Endothelial cell of umbilical vein (primary cell): Measurements from ENCODE around the gene ZIC5. TPM values are rescaled to one million over a fixed set of nuclear protein-coding genes. Genes with fewer than 3 reads are reported as not detected.

Source experiments
- BruUV-seq: library from RNA; stranded (reverse); fragments of 400-500 nt; replicated peaks from 2 replicates; lab custom pipeline; 2021; lab: Mats Ljungman, UMichigan
- CTCF ChIA-PET: fragments of 300-600, 350-600 bp; sonication (Branson Sonifier 250); formaldehyde crosslinking; loops from one replicate; lab custom pipeline; 2021; ENCODE audit warnings: antibody characterized with exemption, inconsistent platforms; lab: Charles Lee
- POLR2A ChIA-PET: fragments of 300-600, 350-600 bp; sonication (Branson Sonifier 250); formaldehyde crosslinking; loops from one replicate; lab custom pipeline; 2021; ENCODE audit warnings: antibody characterized with exemption, inconsistent platforms; lab: Charles Lee
- DNase-seq: peaks from one replicate; pipeline ENCODE4 v3.0.0-alpha.2; 2011; ENCODE audit warnings: low read depth, low spot score
- FAIRE-seq: peaks from 2 replicates; lab custom pipeline; 2011; peaks lifted over from hg19 to GRCh38; lab: Jason Lieb, UNC
- H2AFZ ChIP-seq: 2 replicates; pipeline ENCODE4 v1.6.0; 2012; ENCODE audit warnings: low read depth, low read length, control low read depth, inconsistent platforms
- H3K27ac ChIP-seq: 2 replicates; pipeline ENCODE4 v1.5.1; 2011; ENCODE audit warnings: low read depth, mild to moderate bottlenecking, control low read depth, low read length, moderate library complexity; ENCODE audit not compliant: insufficient read depth
- H3K27me3 ChIP-seq, 2 experiments: 2 replicates each; pipeline versions ENCODE4 v1.6.0 to v1.6.1; 2011; ENCODE audit warnings: low read length in 2 of 2, mixed read lengths in 1 of 2; ENCODE audit not compliant: control insufficient read depth in 2 of 2, insufficient read depth in 2 of 2
- H3K36me3 ChIP-seq, 2 experiments: 2 replicates in 1 of 2; 3 replicates in 1 of 2; pipeline ENCODE4 v1.5.1; 2011; ENCODE audit warnings: low read length in 2 of 2, mild to moderate bottlenecking in 1 of 2, moderate library complexity in 1 of 2; ENCODE audit not compliant: control insufficient read depth in 2 of 2, insufficient read depth in 2 of 2; ENCODE audit errors: extremely low read depth in 1 of 2
- H3K4me1 ChIP-seq: 3 replicates; pipeline ENCODE4 v1.5.1; 2011; ENCODE audit warnings: mild to moderate bottlenecking, low read length; ENCODE audit not compliant: control insufficient read depth, insufficient read depth; ENCODE audit errors: extremely low read depth
- H3K4me2 ChIP-seq: 2 replicates; pipeline ENCODE4 v1.6.1; 2011; ENCODE audit warnings: low read length, control low read depth, mixed read lengths; ENCODE audit not compliant: insufficient read depth
- H3K4me3 ChIP-seq, 3 experiments: fragments of 200-600 bp in 1 of 3; sonication (generic), shearing (Covaris generic) in 1 of 3; replicated peaks in 1 of 3; 2 replicates each; pipeline ENCODE4 v1.5.1; 2011 to 2016; ENCODE audit warnings: control low read depth in 3 of 3, low read length in 3 of 3, mild to moderate bottlenecking in 2 of 3, inconsistent platforms in 1 of 3, low read depth in 1 of 3, moderate library complexity in 1 of 3; ENCODE audit not compliant: insufficient read depth in 1 of 3
- H3K79me2 ChIP-seq: 2 replicates; pipeline ENCODE4 v1.6.0; 2012; ENCODE audit warnings: low read length, inconsistent platforms; ENCODE audit not compliant: control insufficient read depth, insufficient read depth
- H3K9ac ChIP-seq: replicated peaks from 2 replicates; pipeline ENCODE3; 2011; ENCODE audit warnings: low read length, control low read depth; ENCODE audit not compliant: insufficient read depth; ENCODE audit errors: extremely low read depth
- H3K9me1 ChIP-seq: replicated peaks from 3 replicates; pipeline ENCODE4 v1.6.0; 2011; ENCODE audit warnings: mild to moderate bottlenecking, low read length; ENCODE audit not compliant: control insufficient read depth, insufficient read depth; ENCODE audit errors: extremely low read depth
- H3K9me3 ChIP-seq: replicated peaks from 2 replicates; pipeline ENCODE4 v1.5.1; 2012; ENCODE audit warnings: low read length, inconsistent platforms; ENCODE audit not compliant: control insufficient read depth, insufficient read depth
- H4K20me1 ChIP-seq: replicated peaks from 2 replicates; pipeline ENCODE3; 2011; ENCODE audit warnings: mild to moderate bottlenecking, low read length; ENCODE audit not compliant: control insufficient read depth, insufficient read depth; ENCODE audit errors: extremely low read depth
- CTCF ChIP-seq, 2 donors: IDR thresholded peaks; 1 replicate in 1 of 2; 2 replicates in 1 of 2; pipeline ENCODE4 v1.5.1; 2011; ENCODE audit warnings: low read length in 2 of 2, mild to moderate bottlenecking in 2 of 2, moderate library complexity in 2 of 2, control low read depth in 1 of 2, inconsistent platforms in 1 of 2, low read depth in 1 of 2; ENCODE audit not compliant: insufficient read depth in 1 of 2; ENCODE audit errors: extremely low read depth in 1 of 2
- EZH2 ChIP-seq: IDR thresholded peaks from 2 replicates; pipeline ENCODE4 v1.6.1; 2012; ENCODE audit warnings: borderline replicate concordance, low read depth, mild to moderate bottlenecking, moderate library complexity, low read length, inconsistent platforms; ENCODE audit not compliant: severe bottlenecking
- FOS ChIP-seq: IDR thresholded peaks from 2 replicates; pipeline ENCODE4 v1.6.1; 2011; ENCODE audit warnings: mild to moderate bottlenecking, low read length, moderate library complexity, borderline replicate concordance; ENCODE audit not compliant: insufficient read depth
- GATA2 ChIP-seq: IDR thresholded peaks from 2 replicates; pipeline ENCODE4 v1.7.0; 2011; ENCODE audit warnings: low read depth, mild to moderate bottlenecking, moderate library complexity, mixed read lengths, low read length; ENCODE audit not compliant: insufficient read length, insufficient read depth
- JUN ChIP-seq: IDR thresholded peaks from 2 replicates; pipeline ENCODE4 v1.6.1; 2011; ENCODE audit warnings: borderline replicate concordance, low read depth; ENCODE audit not compliant: insufficient read length, insufficient read depth
- MAX ChIP-seq: IDR thresholded peaks from 2 replicates; pipeline ENCODE4 v1.6.1; 2011; ENCODE audit not compliant: insufficient read depth, insufficient read length
- MYC ChIP-seq: IDR thresholded peaks from one replicate; pipeline ENCODE4 v1.6.1; 2011; ENCODE audit warnings: mild to moderate bottlenecking, low read depth, low read length
- POLR2A ChIP-seq: IDR thresholded peaks from 2 replicates; pipeline ENCODE4 v1.6.1; 2012; ENCODE audit warnings: low read depth, mild to moderate bottlenecking, control low read depth, low read length
- POLR2AphosphoS5 ChIP-seq: IDR thresholded peaks from 2 replicates; pipeline ENCODE4 v1.6.1; 2012; ENCODE audit warnings: low read depth, mild to moderate bottlenecking, control low read depth, low read length, moderate library complexity; ENCODE audit not compliant: insufficient read depth
- dilution Hi-C: fragments of 300-500 bp; cut with MboI; formaldehyde crosslinking; loops from one replicate; pipeline ENCODE4 v1.15.0; 2019; ENCODE audit warnings: low sequenced_read_pairs; ENCODE audit not compliant: extremely low pct_ligation_motif_present
- intact Hi-C: fragments of 100-400 bp; cut with micrococcal nuclease; formaldehyde crosslinking; loops from one replicate; pipeline ENCODE4 v1.10.0; 2022
- polyA plus RNA-seq, 4 experiments: library from polyadenylated mRNA; depleted of rRNA in 3 of 4; stranded (reverse) in 3 of 4; unstranded in 1 of 4; fragments of >200 nt; gene quantifications; 2 replicates each; pipeline versions ENCODE4 v1.2.1 to v1.2.3, GENCODE V29; 2011 to 2012; ENCODE audit warnings: missing spikeins in 1 of 4
- total RNA-seq: library from RNA; stranded (reverse); gene quantifications from 2 replicates; pipeline ENCODE4 v1.2.3, GENCODE V29; 2021

Gene ZIC5
- total and polyA plus RNA-seq, 2 donors (not counting 3 experiments of a cell fraction or from before 2014, with no cell fraction given) = not detected

- Histone ChIP-seq H3K27ac (no peak overlapping the region), H4K20me1 (no peaks in the 10 kb centered on the region), H3K9ac (no peak overlapping the region), H3K79me2 (no peaks in the 10 kb centered on the region), H3K27me3 (peaks cover 0 to 10% of the 10 kb centered on the region in 2 experiments), H3K9me1 (no peaks in the 10 kb centered on the region), H3K36me3 (no peaks in the 10 kb centered on the region), H3K4me2 (no peak overlapping the region), H3K4me1 (no peaks in the 10 kb centered on the region), H2AFZ (no peak overlapping the region), H3K4me3 (no peak overlapping the region), H3K9me3 (no peaks in the 10 kb centered on the region)
- CTCF ChIA-PET = interaction anchor here (0.5 to 4.7 kb wide), 22 partner anchors 10 to 746 kb away, joined by 3 to 87 read pairs (median 4); no protein-coding TSS in a partner anchor
- peak; percentile 78 for FAIRE-seq
- no TSS peak for BruUV-seq
- POLR2A ChIA-PET = no interaction called here
- TF ChIP-seq MYC = no peak
- peak; percentile 78 to 83 for TF ChIP-seq CTCF (IDR thresholded peaks at IDR 0.05; ENCODE audit: extremely low read depth in 1 of 2, insufficient read depth in 1 of 2, low read depth in 1 of 2, low read length in 2 of 2)
- intact Hi-C loops (loop anchor here (1.0 to 10.0 kb wide), 5 partner anchors 260 to 628 kb away; no protein-coding TSS in a partner anchor), dilution Hi-C loops (no loop called here)
- DNase-seq = peak; percentile 72
Measured at GRCh38 chr13:99916366-99917103, 55.0 kb downstream of the ZIC5 start.

- Histone ChIP-seq H3K4me1 (no peaks in the 10 kb centered on the region), H3K9me1 (no peaks in the 10 kb centered on the region), H3K27me3 (peaks cover 2 to 19% of the 10 kb centered on the region in 2 experiments), H3K4me3 (no peak overlapping the region), H3K27ac (no peak overlapping the region), H2AFZ (no peak overlapping the region), H3K36me3 (no peaks in the 10 kb centered on the region), H3K9ac (no peak overlapping the region), H3K9me3 (no peaks in the 10 kb centered on the region), H3K79me2 (no peaks in the 10 kb centered on the region), H3K4me2 (no peak overlapping the region), H4K20me1 (no peaks in the 10 kb centered on the region)
- intact Hi-C loops = loop anchor here (10.0 kb wide), 1 partner anchor 468 kb away; no protein-coding TSS in a partner anchor
- ChIA-PET CTCF (interaction anchor here (1.1 to 4.7 kb wide), 5 partner anchors 13 to 602 kb away, joined by 3 to 87 read pairs (median 6); no protein-coding TSS in a partner anchor), POLR2A (no interaction called here)
- no peak for TF ChIP-seq CTCF (IDR thresholded peaks at IDR 0.05; ENCODE audit: extremely low read depth in 1 of 2, insufficient read depth in 1 of 2, low read depth in 1 of 2, low read length in 2 of 2)
- no peak for TF ChIP-seq POLR2A
- no peak for TF ChIP-seq JUN
- no peak for TF ChIP-seq GATA2
- no peak for TF ChIP-seq EZH2
- no peak for TF ChIP-seq MAX
- no peak for TF ChIP-seq MYC
- no peak for TF ChIP-seq FOS
- TF ChIP-seq POLR2AphosphoS5 = no peak
- no peak for FAIRE-seq
- BruUV-seq = no TSS peak
- dilution Hi-C loops = no loop called here
- no peak for DNase-seq
Measured at GRCh38 chr13:99913167-99913566, 58.4 kb downstream of the ZIC5 start.
